GM19240 (cell line): ENCODE results near the gene LRRC49.
"Not testable (repeated sequence)": the region's sequence is repeated elsewhere in the genome, so short reads cannot be mapped to it uniquely, and the experiment has no call there.

Experiments used
- DNase-seq: peaks from one replicate; pipeline ENCODE4 v3.0.0; 2011; ENCODE audit warnings: low spot score; ENCODE audit not compliant: insufficient read length

LRRC49 gene

DNA sequence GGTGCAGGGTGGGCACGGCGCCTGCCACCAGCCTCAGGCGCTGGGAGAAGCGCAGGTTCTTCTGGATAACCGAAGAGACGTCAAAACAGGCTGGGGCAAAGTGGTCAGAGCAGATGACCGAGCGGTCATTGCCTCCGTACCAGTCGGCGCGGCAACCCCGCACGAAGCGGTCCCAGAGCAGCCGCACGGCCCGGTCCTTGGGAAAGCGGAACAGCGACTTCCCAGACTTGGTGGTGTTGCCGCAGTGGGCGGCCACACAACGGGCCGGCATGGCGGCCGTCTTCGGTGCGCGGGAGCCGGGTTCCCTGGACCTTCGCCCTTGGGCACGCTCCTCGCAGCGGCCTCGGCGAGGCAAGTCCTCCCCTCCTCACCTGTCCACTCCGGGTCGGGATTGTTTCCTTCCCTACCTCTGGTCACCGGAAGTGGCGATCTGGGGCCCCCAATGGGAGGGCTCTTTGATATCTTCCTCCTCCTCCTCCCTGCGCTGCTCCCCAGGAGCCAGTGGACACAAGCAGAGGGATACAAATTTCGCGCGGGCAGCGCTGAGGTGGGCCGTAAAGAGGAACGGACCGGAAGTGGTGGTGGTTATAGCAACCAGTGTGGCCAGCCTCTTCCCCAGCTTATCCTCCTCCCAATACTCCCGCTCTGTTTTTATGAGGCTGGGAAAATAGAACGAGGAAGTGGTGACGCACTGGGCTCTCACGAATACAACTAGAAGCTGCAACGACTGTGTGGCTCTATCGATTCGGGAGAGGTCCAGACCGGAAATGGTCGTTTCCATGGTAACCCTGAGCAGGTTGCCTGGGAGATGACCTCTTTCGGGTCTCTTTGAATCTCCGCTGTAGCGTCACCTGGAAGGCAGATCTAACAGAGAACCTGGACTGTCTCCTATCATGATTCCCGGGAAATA lies at the start of gene LRRC49, which contains the start of gene THAP10:
LRRC49 (plus strand) TSS at position 825 of the 910 bp plus-strand sequence; CDS start at position 894, 69 bp downstream.
THAP10 (minus strand) TSS at position 432 of the 910 bp plus-strand sequence; CDS start at position 271, 161 bp downstream.
- no peak for DNase-seq

- DNase-seq, result no peak
Observed at GRCh38 chr15:70845602-70846360, 46.8 kb upstream of the LRRC49 start.

DNA sequence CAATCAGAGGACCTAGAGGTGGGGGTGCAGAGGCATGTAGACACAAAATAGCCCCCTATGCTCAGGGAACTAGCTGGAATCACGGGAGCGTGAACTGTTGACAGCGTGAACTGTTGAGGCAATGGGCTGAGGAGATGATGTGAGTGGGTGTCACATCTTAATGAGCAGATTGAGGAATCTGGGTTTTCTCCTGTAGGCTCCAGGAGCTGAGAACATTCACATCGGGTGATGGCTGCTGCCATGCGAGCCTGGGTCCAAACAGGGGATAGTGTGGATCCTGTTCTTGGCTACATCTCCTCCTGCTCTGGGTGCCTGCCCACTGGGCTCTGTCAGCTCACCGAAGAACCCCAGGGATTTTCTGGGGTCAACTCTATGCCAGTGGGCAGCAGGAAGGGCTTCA lies 40.7 kb upstream of the LRRC49 start:
- DNase-seq, result no peak

DNA sequence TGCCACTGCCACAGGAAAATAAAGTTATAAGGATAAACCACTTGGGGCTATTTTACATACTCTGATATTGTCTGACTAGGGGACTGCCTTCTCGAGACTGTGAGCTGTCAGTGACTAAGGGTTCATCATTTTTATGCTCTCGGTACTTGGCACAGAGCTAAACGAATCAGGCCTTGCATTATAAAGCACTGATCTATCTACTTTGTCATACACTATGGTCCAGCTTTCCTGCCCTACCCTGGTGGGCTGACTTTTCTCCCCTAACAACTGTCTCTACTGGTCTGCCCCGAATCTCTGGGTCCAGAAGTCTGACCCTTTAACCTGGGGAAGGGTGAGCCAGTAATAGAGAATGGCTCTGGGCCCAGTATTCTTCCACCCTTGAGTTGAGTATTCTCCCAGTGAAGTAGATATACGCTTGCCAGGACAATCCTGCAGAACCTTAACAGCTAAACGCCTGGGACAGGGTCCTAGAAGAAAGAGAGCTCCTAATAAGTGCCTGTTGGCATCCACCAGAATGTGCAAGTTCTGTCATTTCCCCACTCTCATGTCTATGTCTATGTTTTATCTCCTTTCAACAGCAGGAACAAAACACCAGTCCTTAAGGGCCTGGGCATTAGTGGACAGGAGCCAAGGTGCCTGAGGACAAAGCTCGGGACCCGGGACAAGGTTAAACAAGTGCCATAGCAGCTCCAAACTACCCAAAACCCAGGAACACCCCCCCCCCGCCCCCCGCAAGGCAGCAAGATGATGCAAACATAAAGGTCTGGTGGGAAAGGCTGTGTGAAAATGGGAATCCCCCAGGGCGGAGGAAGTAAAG lies 39.9 kb upstream of the LRRC49 start:
- no peak for DNase-seq

DNA sequence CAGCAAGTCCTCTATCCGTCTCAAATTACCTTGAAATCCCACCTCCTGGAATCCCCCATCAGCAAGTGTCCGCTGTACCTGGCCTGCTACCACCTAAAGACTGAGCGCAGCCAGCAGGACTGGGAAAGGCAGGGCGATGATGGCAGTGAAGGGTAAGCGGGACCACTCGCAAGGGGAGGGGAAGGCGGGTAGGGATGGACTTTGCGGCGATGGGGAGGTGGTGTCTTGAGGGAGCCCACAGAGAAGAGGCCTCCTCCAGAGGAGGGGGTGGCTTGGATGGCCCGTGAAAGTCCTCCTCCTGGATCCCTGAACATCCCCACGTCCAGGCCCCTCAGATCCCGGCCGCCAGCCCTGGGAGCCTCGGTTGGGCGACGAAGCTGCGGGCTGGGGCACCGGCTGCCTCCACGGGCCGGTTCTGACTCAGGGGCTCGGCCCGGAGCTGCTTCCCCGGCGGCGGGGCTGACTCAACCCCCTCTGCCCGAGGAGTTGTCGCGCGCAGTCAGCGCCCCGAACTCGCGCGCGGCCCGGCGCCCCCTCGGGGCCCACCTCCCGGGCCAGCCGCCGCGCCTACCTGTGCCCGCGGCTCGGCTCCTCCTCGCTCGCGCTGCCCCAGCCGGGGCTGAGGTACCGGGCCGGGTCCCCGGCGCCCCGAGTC lies 39.2 kb upstream of the LRRC49 start:
- DNase-seq, result no peak

DNA sequence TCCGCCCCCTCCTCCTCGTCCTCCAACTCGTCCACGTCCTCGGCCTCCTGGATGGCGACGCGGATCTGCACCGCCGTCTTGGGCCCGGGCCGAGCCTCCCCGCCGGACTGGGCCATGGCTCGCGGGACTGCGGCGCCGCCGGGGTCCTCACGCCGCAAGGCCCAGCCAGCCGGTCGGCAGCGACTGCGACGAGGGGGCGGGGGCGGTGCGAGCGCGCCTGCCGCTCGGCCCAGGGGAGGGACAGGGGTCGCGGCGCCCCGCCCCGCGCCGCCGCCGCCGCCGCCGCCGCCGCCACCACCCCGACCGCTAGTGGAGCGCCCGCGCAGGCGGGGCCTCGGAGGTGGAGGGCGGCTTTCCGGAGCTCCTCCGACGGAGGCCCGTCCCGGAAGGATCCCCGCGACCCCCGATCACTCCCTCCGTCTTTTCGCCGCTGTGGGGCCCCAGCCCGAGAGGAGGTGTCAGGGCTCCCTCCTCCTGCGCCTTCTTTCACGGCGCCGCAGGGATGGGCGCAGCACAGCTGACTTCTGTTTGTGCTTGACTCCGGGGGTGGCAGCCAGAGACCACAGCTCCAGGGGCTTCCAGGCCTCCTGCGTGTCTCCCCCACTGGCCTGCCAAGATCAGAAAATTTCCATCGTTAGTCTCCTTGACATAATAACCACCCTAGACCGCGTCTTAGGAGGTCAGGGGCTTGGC lies 38.5 kb upstream of the LRRC49 start, which contains the start of gene LARP6:
LARP6 (minus strand) TSS at position 185 of the 693 bp plus-strand sequence; CDS start at position 116, 69 bp downstream.
- no peak for DNase-seq

- no peak for DNase-seq
Observed at GRCh38 chr15:70854666-70854976, 38.0 kb upstream of the LRRC49 start.

DNA sequence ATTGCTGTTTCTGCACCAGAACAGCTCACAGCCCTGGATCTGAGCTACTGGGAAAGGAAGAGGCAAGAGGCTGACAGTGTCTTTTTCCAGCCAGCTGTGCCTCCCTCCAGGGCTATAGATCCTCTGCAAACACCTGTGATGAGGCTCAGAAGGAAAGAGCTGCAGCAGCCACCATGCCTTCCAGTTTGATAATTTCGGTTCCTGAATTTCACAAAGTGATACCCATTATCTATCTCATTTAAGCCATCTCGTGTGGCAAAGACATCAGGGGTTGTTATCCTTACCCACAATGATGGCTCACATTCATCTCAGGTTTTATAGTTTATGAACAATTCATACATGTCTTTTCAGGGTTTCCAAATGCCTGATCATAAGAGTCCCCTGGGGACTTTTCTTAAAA lies 36.9 kb upstream of the LRRC49 start:
- no peak for DNase-seq

GRCh38 chr15:70856177-70856883 lies 36.3 kb upstream of the LRRC49 start:
- no peak for DNase-seq

- DNase-seq, result no peak
Observed at GRCh38 chr15:70856884-70857561, 35.6 kb upstream of the LRRC49 start.

DNA sequence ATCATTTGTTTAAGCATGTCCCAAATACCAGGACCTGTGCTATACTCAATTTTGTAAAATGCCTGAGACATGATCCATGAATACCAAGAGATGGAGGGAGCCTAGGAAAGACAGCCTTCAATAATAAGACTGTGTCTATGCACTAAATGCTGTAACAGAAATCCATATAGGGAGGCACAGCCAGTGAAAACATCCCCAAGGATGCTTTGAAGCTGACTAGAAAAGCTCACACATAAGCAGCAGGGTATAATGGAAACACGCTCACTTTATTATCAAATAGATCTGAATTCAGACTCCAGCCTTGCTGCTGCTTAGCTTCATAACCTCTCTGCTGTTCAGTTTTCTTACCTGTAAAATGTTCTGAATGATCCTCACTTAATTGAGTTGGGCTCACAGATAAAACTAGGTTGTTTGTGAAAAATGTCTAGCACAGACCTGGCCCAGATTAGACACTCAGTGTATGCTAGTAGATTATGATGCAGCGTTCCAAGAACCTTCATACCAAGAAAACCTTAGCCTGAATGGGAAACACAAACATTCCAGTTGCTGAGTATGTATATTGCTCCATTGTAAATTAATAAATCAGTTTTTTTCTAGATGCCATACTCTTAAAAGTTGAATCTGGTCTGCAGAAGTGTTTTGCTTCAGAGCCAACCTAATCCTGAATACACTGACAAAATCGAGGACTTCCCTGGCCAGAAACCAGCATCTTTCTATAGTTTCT lies 34.9 kb upstream of the LRRC49 start:
- no peak for DNase-seq

DNA sequence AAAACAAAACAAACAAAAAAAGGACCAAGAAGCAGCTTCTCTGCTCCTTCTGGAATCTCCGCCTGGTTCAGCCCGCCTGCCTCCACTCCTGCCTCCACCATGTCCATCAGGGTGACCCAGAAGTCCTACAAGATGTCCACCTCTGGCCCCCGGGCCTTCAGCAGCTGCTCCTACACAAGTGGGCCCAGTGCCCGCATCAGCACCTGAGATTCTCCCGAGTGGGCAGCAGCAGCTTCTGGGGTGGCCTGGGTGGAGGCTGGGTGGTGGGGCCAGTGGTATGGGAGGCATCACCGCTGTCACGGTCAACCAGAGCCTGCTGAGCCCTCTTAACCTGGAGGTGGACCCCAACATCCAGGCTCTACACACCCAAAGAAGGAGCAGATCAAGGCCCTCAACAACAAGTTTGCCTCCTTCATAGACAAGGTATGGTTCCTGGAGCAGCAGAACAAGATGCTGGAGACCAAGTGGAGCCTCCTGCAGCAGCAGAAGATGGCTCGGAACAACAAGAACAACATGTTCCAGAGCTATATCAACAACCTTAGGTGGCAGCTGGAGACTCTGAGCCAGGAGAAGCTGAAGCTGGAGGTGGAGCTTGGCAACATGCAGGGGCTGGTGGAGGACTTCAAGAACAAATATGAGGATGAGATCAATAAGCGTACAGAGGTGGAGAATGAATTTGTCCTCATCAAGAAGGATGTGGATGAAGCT lies 33.9 kb upstream of the LRRC49 start:
- DNase-seq, result not testable (repeated sequence)

GRCh38 chr15:70859322-70859908 lies 33.2 kb upstream of the LRRC49 start:
- DNase-seq, result no peak

DNA sequence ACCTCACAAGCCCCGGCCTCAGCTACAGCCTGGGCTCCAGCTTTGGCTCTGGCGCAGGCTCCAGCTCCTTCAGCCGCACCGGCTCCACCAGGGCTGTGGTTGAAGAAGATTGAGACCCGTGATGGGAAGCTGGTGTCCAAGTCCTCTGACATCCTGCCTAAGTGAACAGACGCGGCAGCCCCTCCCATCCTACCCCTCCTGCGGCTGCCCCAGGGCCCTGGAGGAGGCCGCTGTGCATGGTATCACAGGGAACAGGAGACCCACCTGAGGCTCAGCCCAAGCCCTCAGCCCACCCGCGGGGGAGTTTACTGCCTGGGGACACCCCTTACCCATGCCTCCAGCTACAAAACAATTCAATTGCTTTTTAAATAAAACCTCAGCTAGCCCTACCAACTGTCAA lies 32.6 kb upstream of the LRRC49 start:
- no peak for DNase-seq

- DNase-seq, result no peak
Observed at GRCh38 chr15:70863450-70864218, 29.0 kb upstream of the LRRC49 start.

DNA sequence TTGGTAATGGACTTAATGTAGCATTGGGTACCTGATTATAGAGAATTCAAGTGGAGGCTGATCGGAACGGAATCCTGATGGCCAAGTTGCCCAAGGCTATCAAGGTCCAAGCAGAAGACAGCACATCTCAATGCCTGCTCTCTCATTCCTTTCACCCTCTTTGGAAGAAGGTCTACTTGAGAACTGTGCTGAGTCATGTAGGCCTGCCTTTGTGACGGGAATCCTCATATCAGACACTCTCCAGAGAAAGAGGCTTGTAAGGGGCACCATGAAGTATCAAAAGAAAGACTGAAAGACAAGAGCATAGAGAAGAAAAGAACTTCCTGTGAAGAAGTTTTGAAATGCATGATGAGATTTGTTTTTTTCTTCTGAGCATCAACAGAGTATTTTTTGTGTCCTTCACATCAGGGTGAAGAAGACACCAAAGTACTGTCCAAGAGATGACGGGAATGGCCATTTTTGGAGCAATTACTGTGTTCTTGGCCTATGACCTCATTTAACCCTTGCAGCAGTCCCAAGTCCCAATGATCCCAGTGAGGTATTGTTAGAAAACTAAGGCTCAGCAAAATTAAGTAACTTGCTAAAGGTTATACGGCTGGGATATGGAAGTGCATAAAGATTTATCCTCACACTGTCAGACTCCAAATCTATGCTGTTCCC lies 25.5 kb upstream of the LRRC49 start:
- DNase-seq, result no peak
